ENCODE measurements around the gene CDH4.
"Not testable (repeated sequence)": the region's sequence is repeated elsewhere in the genome, so short reads cannot be mapped to it uniquely, and the experiment has no call there.

CDH4 gene

DNA sequence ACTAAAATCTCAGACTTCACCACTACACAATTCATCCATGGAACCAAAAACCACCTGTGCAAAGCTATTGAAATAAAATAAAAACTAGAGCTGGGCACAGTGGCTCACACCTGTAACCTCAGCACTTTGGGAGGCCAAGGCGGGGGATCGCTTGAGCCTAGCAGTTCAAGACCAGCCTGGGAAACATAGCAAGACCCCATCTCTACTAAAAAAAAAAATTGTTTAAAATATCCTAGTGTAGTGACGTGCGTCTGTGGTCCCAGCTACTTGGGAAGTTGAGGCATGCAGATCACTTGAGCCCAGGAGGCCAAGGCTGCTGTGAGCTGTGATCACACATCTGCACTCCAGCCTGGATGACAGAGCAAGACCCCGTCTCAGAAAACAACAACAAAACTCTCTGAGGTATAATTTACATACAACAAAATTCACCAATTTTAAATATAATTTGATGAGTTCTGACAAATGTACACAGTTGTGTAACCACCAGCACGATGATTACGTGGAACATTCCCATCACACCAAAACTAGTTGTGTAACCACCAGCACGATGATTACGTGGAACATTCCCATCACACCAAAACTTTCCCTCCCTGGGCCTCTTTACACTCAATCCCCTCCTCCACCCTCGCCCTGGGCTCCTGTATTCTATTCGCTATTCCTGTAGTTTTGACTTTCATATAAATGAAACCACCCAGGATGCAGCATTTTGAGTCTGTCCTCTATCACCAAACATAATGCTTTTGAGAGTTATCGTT is 706.1 kb downstream of the CDH4 start:
- no peak for DNase-seq

- DNase-seq = no peak
These were observed 707.0 kb downstream of the CDH4 start for GRCh38 chr20:61958773-61959700.

DNA sequence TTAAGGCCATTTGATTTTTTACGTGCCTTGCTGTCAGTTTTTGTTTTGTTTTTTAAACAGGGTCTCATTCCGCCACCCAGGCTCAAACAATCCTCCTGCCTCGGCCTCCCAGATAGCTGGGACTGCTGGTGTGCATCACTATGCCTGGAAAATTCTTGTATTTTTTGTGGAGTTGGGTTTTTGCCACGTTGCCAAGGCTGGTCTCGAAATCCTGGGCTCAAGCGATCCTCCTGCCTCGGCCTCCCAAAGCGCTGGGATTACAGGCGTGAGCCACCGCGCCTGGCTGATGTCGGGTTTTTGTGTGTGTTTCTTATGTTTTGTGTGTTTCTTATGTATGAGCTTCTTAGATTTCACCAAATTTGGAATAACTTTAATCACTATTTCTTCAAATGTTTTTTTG is 708.8 kb downstream of the CDH4 start:
- DNase-seq = no peak

DNA sequence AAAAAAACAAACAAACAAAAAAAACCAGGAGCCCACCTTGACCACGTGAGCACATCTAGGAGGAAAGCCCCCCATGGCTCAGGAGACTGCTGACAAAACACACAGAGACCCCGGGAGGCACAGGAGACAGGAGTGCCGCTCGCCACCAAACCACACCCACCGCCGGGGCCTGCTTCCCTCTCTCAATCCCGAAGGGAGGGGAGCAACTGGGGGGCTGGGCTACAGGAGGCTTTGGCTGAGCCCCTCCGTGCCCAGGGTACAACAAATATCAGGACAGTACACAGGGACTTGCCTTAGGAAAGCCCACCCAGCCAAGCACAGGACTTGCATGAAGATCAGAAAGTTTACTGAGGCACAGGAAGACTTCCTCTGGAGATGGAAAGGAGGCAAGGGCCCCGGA is 711.1 kb downstream of the CDH4 start:
- DNase-seq = no peak

- no peak for DNase-seq
These were observed 712.0 kb downstream of the CDH4 start for GRCh38 chr20:61963885-61964674.

DNA sequence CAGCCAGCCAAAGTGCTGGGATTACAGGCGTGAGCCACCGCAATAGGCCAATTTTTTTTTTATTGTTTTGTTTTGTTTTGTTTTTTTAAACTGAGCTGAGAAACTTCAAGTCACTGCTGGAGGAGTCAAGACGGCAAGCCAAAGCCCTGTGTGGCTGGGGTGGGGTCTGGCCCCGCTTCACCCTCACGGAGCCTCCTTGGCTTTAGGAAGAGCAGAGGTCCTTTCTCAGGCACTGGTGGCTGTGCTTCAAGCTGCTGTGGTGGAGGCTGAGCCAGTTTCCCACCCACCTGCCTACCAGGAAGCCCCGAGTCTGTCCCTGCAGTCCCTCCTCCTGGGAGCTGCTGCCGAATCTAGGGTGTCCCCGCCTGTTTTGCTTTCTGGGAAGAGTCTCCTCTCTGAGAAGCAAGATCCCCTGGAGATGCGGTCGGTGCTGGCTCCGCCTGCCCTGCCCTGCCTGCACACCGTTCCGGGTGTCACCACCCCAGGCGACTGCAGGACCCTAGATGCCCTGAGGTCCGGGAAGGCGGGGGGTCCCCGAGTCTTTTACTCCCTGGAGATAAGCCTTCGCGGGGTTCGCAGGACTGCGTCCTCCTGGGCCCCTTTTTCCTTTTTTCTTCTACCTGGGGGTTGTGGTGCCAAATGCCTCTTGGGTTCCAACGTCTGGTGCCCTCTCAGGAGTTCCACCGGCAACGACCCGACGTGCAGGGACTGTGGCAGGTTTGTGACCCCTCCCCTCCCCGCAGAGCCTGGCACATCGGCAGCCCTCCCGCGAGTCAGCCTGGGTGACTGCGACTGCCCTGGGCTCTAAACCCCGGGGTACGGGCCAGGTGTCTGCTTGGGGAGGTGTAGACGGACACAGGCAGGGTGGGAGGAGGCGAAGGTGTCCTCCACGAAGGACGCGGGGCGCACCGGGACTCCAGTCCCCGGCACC is 712.9 kb downstream of the CDH4 start:
- no peak for DNase-seq

GRCh38 chr20:61965606-61966491 is 713.8 kb downstream of the CDH4 start:
- no peak for DNase-seq

DNA sequence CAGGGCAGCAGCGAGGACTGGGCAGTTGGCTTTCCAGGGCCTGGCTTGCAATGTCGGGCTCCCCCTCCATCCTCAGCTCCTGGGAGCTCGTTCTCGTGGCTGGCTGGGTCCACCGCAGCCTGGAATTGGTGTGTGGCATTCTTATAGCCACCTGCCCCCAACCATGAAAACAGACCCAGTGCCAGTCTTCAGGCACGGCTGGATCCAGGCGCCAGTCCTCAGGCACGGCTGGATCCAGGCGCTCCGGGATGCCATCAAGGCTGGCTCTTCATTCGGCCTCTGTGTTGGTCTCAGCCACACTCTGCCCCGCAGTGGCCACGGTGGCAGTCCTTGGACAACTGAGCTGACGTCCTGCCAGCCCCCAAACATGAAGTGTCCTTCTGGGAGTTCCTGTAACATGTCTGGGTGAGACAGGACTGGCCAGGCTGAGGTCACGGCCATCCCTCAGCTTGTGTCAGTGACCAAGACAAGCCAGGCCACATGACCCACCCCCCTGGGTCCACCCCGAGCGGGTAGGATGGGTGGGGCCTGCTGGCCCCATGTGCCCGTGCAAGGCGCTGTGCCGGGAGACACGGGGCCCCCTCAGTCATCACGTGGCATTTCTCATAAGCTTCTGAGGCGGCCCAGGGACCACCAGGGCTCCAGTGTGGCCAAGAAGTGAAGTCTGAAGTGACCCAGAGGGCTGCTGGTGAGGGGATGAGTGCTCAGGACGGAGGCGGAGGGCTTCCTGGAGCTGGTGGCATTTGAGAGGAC is 714.6 kb downstream of the CDH4 start:
- no peak for DNase-seq

GRCh38 chr20:61967300-61967699 is 715.2 kb downstream of the CDH4 start:
- DNase-seq = no peak

GRCh38 chr20:61968036-61968810 is 716.2 kb downstream of the CDH4 start:
- DNase-seq = no peak

- no peak for DNase-seq
These were observed 716.9 kb downstream of the CDH4 start for GRCh38 chr20:61968932-61969331.

DNA sequence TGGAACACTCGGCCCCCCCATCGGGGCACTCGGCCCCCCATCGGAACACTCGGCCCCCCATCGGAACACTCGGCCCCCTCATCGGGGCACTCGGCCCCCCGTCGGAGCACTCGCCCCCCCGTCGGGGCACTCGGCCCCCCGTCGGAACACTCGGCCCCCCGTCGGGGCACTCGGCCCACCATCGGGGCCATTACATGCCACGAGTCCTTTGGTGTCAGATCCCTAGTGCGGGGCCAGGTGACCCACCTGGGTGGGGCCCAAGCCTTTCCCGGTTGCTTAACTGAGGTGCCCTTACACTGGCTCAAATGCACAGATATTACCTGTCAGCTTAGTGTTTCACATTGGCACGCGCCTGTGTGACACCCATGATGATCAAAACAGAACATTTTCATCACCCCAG is 717.7 kb downstream of the CDH4 start:
- no peak for DNase-seq

DNA sequence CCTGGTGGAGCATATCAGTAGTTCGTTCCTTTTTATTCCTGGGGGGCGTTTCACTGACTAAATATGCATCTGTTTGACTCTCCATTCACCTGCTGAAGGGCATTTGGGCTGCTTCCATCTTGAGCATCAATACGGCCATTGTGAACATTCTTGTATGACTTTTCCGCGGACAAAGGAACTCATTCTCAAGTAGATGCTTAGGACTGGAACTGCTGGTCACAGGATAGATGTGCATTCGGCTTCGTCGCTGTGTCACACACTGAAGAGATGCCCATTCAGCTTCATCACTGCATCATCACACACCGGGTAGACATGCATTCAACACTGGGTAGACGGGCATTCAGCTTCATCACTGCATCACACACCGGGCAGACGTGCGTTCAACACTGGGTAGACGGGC is 718.3 kb downstream of the CDH4 start:
- DNase-seq = peak in 18 of 56 donors; percentile 4 to 63 (median 20)

DNA sequence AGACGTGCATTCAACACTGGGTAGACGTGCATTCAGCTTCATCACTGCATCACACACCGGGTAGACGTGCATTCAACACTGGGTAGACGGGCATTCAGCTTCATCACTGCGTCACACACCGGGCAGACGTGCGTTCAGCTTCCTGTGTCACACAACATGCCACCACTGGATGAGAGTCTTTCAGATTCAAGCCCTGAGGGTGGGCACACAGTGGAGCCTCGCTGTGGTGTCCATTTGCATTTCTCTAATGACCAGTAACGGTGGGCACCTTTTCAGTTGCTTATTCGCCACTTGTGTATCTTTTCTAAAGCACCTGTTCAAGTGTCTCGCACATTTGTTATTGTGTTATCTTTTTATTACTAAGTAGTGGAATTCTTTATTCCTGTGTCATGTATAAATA is 719.5 kb downstream of the CDH4 start:
- not testable (repeated sequence) for DNase-seq

DNA sequence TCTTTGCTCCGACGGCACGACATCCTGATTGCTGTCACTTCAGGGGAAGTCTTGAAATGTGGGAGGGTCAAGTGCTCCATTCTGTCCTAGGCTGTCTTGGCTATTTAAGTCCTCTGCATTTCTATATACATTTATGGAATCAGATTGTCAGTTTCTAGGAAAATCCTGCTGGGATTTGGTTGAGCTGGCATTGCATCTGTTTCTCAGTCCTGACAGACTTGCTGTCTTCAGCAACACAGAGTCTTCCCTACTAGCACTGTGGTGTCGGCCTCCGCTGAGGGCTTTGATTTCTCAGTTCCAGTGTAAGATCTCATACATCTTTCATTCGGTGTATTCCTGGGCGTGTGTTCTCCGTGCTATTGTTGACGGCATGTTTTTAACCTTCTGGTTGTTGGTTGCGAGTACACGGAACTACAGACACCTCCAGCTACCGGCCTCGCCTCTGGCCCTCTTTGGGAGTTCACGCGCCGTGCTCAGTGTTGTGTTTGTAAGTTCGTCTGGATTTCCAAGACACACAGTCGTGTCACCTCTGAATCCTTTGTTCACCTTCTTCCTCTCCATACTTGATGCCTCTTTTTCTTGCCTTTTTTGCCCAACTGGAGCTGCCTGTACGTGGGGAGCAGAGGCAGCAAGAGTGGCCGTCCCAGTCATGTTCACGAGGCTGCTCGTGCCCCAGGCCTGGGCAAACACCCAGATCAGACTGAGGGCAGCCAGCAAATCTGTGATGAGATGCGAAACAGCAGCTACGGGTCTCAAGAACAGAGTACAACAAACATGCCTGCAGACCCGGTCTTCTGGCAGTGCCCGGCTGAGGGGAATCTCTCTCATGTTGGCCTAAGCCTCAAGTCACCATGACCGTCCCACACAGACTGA is 720.8 kb downstream of the CDH4 start:
- no peak for DNase-seq

- no peak for DNase-seq
These were observed 721.7 kb downstream of the CDH4 start for GRCh38 chr20:61973515-61974356.
